HG02970 (cell line): Measurements from ENCODE around the gene TP53TG5.

Source experiments
- ATAC-seq: cut with Tn5 transposase; IDR thresholded peaks from one replicate; pipeline ENCODE4 v1.9.1; 2021; ENCODE audit warnings: mild to moderate bottlenecking, moderate library complexity, moderate number of reproducible peaks; ENCODE audit not compliant: unreplicated experiment, low FRiP score

The TP53TG5 gene

GRCh38 chr20:45406260-45407066 is 28.3 kb upstream of the TP53TG5 start:
- ATAC-seq, result no peak

DNA sequence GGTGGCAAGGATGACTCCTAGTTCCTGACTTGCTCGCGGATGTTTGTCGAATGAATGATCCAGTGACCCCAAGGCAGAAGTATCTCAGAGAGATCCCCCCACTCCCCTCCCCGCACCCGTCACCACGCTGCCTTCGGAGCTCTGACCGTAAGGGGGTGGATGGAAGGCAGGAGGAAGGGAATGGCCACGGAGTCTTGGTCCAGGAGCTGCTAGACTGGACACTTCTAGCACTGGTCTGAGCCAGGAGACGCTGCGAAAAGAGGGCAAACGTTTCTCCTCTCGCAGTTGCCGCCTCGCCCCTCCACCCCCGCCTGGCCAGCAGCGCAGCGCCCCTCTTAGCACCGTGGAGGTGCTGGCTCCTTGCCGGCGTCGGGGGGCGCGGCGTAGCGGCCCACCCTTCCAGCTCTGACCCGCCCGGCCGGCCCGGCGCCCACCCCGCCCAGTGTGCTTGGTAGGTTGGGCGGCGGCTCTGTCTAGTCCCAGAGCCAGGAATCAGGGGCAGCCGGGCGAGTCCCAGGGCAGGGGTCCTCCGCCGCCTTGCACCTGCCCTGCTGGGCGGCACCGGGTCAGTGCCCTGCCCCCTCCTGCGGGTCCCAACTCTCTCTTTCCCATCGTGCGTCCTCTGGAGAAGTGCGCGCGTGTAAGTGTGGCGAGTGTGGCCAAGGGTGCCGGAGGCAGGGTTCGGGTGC is 27.6 kb upstream of the TP53TG5 start:
- ATAC-seq, result no peak

- ATAC-seq, result no peak
These were observed 26.3 kb upstream of the TP53TG5 start for GRCh38 chr20:45404438-45404837.

- no peak for ATAC-seq
These were observed 24.8 kb upstream of the TP53TG5 start for GRCh38 chr20:45402946-45403345.

- no peak for ATAC-seq
These were observed 22.4 kb upstream of the TP53TG5 start for GRCh38 chr20:45400346-45401031.

DNA sequence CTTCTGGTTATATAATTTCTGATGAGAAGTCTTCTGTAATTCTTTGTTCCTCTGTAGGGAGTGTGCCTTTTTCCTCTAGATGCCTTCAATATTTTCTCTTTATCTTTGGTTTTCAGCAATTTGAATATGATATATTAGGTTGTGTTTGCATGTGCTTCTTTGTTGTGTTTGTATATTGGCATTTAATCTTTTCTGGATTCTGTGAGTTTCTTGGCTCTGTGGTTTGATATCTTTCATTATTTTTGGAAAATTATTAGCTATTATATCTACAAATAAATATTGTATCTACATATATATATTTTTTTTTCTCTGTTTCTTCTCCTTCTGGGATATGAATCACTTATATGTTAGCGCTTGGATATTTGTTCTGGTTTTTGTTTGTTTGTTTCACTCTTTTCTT is 20.9 kb upstream of the TP53TG5 start:
- ATAC-seq, result no peak

DNA sequence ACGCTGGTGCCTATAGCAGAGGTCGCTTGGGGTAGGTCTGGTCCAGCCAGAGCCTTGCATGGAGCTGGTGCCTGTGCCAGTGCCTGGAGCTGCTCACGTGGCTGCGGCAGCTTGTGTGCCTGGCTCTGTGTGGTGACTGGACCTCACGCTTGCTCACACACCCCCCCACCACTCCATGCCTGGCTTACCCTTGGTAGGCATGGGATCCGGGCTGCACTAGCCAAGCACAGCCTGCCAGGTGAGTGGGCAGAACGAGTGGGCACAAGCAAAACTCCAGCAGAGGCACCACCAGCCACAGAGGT is 16.9 kb upstream of the TP53TG5 start:
- no peak for ATAC-seq

DNA sequence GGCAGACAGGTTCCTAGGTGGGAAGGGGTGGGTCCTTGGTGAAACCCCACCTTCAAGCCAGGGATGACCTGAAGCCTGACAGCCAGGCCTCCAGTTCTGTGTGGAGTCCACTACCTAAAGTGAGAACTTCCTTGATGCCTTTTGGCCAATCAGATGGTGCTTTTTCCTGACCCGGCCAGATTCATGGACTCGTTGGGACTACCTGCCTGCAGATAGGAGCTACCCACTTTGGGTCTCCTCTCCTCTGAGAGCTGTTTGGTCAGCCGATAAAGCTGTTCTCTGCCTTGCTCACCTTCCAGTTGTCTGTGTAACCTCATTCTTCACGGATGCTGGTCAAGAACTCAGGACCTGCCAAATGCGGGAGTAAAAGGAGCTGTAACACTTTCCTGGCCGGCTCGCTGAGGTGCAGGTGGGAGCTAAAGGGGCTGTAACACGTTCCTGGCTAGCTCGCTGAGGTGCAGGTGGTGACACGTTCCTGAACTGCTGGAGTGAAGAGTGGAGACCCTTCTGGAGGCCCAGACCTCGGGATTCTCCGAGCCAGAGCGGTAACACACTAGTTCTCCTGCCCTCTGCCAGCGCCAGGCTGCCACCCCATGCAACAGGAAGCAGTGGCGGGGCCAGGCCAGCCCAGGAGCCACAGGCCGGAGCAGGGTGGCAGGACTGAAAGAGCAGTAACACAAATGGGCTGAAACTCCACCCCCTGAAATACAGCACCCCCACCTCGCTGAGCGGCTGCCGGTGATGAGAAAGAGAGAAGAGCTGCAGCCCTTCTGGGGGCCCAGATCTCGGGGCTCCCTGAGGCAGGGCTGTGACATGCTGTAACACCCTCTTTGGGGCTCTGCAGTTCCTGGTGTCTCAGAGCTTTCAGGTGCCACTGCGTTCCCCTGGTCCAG is 16.3 kb upstream of the TP53TG5 start:
- ATAC-seq, result no peak

DNA sequence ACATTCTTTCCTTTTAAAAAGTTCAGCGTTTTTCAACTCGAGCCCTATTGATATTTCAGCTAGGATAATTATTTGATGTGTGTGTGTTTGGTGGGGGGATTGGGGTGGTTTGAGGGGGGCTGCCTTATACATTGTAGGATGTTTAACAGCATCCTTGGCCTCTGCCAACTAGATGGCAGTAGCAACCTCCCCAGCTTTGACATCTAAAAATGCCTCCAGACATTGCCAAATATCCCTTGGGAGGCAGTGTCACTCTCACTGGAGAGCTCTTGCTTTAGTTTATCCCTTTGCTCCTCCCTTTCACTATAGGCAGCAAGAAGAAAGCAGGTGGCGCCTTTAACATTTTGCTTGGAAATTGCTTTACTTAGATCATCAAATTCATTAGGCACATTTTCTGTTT is 14.6 kb upstream of the TP53TG5 start:
- ATAC-seq, result no peak

DNA sequence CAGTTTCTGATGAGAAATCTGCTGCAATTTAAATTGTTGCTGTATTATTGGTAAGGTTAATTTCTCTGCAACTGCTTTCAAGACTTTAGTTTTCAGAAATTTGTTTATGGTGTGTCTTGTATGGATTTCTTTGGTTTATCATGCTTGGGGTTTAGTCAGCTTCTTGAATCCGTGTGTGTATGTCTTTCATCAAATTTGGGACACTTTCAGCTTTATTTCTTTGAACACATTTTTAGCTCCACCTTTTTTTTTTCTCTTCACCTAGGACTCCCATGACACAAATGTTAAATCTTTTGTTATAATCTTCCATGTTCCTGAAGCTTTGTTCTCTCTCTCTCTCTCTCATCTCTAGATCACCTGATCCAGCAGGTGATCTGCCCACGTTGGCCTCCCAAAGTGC is 13.4 kb upstream of the TP53TG5 start:
- ATAC-seq, result no peak

DNA sequence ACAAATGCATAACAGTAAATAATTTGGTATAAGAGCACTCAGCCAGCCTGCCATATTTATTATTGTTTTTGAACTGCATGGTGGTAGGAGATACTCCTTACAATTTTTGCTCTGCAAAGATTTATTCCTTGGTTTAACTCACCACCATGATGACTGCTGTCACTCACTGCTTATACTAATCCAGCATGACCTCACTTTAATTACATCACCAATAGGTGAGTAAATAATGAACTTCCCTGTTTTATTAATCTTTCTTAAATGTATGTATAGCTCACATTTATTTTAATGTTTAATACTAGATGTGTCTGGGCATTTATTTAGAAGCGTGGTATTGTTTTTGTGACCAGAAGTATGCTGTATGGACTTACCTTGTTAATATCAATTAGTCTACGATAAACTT is 12.8 kb upstream of the TP53TG5 start:
- ATAC-seq, result no peak

- ATAC-seq, result no peak
These were observed 9.1 kb upstream of the TP53TG5 start for GRCh38 chr20:45387274-45387673.

DNA sequence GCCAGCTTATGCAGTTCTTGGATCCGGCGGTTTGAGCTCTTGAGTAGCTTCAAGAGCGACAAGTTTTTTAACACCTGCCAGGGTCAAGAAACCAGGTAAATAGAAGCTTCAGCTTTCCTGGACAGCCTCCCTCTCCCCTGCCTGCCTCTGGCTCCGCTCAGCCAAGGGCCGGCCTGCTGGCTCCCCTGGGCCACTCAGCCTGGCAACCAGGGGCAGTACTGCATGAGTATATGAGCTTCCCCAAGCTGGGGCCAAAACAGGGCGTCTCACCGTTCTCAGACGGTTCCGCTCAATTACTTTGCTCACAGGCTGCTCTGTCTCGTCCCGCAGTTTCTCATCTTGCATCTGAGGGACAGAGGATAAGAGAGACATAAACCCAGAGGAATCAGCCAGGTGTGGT is 856 bp downstream of the TP53TG5 start:
- ATAC-seq, result no peak

DNA sequence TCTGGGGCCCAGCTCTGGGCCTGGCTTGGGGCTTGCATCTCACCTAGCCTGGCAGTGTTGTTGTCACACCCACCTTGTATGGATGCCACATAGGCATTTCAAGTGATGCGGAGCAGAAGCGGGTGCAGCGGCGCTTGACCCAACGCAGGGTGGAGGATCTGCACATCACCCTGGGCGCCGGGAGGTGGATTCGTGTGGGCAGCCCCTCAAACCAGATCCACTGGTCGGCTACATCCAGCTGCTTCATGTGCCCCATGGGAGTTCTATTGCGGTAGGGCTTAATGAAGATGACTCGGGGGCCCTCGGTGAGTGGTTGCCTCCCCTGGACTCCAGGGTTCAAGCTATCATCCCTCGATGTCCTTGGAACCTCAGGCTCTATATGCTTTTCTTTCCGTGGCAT is 3.2 kb downstream of the TP53TG5 start:
- no peak for ATAC-seq

- ATAC-seq, result no peak
These were observed 4.0 kb downstream of the TP53TG5 start for GRCh38 chr20:45374101-45374467.

GRCh38 chr20:45373353-45374100 is 4.6 kb downstream of the TP53TG5 start:
- no peak for ATAC-seq

- ATAC-seq, result no peak
These were observed 5.3 kb downstream of the TP53TG5 start for GRCh38 chr20:45372646-45373352.

- no peak for ATAC-seq
These were observed 5.9 kb downstream of the TP53TG5 start for GRCh38 chr20:45372241-45372640.

DNA sequence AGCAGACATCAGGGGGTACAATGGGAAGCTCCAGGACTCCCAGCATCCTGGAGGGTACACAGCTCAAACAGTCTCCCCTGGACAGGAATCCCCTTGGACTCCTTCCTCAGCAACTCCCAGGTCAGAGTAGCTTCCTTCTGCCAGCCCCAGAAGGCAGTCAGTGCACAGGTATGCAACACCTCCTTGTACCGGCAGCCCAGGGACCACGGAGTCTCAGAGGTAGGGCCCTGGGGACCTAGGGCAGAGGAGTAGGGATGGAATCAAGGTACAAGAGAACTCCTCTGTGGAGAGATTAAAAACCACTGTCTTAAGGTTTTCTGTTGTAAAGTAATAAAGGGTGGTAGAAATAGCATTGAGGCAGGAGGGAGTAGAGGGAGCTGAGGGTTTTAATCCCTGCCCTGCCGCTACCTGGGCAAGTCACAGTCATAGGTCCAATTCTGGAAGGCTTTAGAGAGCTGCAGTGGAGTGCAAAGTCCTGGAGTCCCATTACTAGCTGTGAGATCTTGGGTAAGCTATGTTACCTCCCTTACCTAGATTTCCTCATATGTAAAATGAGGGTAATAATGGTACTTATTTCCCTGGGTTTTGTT is 7.5 kb downstream of the TP53TG5 start:
- ATAC-seq, result no peak
